GM08714 (cell line): ENCODE measurements around the gene SECISBP2.

ENCODE experiments used
- H3K4me3 ChIP-seq: fragments of 200-500 bp; sonication (Bioruptor generic); 2 replicates; pipeline ENCODE4 v1.5.1; 2014; ENCODE audit warnings: mild to moderate bottlenecking, low read length, inconsistent platforms
- ZNF274 ChIP-seq: IDR thresholded peaks from 2 replicates; pipeline ENCODE4 v1.6.1; 2012; ENCODE audit warnings: mild to moderate bottlenecking, low read depth, low read length

SECISBP2 gene

DNA sequence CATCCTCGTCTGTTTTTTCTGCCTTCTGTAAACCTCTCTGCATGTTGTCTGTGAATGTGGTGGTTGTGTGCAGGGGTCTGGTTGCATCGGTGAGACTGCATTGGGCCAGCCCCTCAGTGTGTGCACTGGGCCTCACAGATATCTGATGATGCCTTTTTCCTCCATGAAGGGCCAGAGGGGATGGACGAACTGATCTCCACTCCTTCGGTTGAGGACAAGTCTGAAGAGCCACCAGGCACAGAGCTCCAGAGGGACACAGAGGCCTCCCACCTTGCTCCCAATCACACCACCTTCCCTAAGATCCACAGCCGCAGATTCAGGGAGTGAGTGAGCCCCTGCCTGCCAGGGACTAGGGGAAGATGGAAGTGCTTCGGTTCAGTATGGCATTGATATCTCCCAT is 31.3 kb downstream of the SECISBP2 start:
- no peak overlapping the region for H3K4me3 ChIP-seq
- no peak for TF ChIP-seq ZNF274

DNA sequence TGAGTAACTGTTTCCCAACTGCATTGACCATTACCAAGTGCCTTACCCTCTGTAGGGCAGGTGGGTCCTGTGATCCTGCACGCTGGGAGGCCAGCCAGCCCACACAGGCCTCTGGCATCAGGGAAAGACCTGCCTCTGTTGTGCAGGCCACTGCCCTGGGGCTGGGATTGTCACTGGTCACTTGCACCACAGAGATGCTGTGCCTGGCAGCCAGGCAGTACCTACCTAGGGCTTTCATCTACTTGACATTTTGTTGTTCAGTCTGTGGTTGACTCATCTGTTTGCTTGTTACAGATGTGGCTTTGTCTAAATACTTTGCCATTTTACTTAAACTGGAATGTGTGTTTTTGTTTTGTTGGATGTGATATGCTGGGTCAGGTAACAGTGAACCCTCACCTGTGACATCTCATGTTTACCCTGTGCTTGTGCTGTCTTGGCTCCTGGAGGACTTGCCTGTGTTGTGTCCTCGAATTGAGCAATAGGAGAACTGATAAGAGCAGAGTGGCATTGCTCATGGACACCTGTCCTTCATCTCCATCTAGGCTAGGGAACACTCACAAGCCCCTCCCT is 32.8 kb downstream of the SECISBP2 start:
- H3K4me3 ChIP-seq = no peak overlapping the region
- TF ChIP-seq ZNF274 = no peak

DNA sequence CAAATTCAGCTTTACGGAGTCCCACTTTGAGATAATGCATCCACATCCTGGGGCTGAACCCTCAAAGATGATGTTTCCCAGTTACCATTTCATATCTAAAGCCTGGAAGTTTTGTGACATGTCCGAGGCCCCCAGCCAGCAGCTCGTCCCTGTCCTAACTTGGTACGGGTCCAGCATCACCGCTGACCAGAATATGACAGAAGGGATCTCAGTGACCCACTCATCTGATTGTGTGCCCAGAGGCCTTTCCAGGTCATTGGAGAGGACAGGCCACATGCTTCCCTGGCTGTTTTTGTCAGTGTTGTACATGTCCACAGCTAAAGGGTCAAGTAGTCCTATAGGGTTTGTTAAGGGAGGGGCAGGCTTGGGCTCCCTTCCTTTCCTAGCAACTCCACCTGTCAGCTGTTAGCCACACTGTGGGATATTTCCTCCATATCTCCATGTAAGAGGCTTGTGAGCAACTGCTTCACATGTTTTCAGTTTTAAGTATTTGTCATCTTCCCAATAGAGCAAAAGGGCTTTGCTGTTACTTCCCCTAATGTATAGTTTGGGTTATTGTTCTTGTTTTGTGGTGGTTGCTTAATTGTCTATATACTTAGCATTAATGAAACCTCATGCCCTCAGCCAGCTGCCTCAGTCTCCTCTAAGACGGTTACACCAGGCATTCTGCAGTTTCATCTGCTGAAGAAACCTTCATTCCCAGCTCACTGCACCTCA is 33.4 kb downstream of the SECISBP2 start:
- H3K4me3 ChIP-seq = no peak overlapping the region
- TF ChIP-seq ZNF274 = no peak

DNA sequence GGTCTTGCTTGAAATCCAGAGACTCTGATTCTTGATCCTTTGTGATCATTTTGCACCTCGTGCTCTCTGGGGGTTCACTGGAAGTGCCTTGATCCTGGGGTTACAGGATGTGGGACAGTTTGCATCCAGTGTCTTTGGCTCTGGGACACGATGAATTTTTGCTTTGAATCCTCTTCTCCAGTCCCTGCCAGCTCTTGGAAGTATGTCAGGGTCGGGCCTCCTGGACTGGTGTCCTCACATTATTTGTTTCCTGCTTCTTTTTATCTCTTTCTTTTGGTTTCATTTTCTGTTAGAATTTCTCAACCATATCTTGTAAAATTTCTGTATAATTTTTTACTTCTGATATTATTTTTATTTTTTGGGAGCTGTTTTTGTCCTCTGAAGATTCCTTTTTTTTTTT is 34.2 kb downstream of the SECISBP2 start:
- no peak overlapping the region for H3K4me3 ChIP-seq
- no peak for TF ChIP-seq ZNF274

DNA sequence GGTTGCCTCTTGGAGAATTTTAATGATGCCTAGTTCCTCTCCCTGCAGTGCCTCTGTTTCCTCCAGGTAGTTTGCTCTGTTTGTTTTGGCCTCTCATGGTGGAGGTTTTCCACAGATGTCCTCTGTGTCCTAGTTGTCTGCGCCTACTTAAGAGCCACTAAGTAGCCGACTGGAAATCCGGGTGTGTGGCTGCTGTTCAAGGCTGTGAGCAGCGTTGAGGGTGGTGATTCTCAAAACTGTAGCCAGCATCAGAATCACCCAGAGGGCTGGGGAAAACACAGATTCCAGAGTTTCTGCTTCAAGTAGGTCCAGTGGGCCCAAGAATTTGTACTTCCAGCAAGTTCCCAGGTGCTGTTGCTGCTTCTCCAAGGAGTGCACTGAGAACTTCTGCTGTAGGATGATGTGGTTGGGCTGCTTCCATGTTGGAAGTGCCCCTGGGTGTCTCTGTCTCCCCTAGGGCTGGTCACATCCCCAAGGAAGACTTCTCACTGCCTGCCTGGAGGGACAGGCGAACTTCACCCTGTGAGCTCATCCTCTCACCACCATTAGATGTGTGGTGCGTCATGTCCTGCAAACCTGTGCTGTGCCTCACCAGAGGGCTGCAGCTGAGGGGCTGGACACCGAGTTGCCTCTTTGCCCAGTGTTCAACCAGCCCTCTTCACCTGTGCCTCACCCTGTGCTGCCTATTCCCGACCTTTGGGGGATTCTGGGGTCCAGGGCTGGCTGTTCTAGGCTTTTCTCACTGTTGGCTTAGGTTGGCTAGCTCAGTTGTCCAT is 34.8 kb downstream of the SECISBP2 start:
- no peak for TF ChIP-seq ZNF274
- H3K4me3 ChIP-seq = no peak overlapping the region

DNA sequence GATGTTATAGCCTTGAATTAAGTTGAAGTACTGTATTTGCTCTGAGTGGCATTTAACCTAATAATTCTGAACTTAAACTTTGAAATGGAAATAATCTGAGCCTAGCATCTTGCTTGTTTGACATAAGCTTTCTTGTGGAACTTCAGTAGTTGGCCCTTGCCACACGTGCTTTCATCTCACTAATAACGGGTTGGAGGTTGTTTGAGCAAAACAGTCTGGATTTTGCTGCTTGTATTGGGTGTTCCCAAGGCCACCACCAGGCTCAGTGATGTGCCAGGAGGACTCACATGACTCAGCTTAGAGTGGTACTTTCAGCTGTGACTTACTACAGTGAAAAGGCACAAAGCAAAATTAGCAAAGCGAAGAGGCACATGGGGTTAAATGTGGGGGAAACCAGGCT is 35.7 kb downstream of the SECISBP2 start:
- no peak overlapping the region for H3K4me3 ChIP-seq
- TF ChIP-seq ZNF274 = no peak

DNA sequence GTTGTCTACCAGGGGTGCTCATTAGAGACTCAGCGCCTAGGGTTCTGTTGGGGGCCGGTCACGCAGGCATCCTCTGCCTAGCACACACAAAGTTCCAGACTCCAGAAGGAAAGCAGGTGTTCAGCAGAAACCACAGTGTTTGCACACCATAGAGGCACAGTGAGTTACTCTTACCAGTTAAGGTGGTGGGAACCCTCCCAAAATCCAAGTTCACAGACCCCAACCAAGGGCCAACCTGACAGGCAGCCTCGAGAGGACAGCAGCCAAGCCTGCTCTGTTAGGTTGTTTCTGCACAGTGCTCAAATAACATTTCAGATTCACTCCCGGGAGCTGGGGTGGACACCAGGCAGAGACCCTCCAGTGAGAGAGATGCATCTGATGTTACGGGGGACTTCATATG is 36.2 kb downstream of the SECISBP2 start:
- no peak for TF ChIP-seq ZNF274
- H3K4me3 ChIP-seq = no peak overlapping the region

DNA sequence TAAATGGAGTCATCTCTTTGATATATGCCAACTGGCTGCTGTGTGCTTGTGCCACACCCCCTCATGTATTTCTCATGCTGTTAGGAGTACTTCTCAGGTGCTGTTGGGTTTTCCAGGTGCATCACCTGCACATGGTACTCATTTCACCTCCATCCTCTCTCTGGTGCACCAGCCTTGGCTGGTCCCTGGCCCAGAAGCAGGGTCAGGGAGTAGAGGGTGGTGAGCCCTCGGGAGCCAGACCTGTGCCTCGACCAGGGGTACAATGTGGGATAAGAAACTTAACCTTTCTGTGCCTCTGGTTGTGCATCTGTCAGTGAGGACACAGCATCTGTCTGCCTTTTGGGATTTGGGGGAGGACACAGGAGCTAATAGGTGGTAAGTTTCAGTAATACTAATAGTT is 38.5 kb downstream of the SECISBP2 start:
- H3K4me3 ChIP-seq = no peak overlapping the region
- TF ChIP-seq ZNF274 = no peak

DNA sequence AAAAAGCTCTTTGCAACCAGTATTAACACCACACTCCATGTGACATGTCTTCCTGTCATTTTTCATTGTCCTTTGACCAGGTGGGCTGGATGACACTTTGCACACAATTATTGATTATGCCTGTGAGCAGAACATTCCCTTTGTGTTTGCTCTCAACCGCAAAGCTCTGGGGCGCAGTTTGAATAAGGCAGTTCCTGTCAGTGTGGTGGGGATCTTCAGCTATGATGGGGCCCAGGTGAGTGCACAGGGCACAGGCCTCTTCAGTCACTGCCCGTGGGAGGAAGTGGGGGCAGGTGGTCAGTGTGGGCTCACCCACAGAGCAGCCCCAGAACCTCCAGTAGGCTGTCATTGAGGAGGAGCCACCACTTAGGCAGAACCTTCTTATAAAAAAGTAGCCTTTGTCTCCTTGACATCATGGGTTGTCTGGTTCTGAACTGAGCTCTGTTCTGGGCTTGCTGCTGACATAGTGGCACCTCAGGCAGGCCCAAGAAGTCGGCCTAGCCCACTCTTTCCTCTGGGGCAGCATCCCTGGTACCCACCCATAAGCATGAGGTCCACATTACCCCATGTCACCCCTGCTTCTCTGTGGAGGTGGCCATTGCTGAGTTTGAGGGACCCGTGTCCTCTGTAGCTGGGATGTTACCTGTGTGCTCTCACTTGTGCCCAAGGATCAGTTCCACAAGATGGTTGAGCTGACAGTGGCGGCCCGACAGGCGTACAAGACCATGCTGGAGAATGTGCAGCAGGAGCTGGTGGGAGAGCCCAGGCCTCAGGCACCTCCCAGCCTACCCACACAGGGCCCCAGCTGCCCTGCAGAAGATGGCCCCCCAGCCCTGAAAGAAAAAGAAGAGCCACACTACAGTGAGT is 39.3 kb downstream of the SECISBP2 start:
- H3K4me3 ChIP-seq = no peak overlapping the region
- no peak for TF ChIP-seq ZNF274

DNA sequence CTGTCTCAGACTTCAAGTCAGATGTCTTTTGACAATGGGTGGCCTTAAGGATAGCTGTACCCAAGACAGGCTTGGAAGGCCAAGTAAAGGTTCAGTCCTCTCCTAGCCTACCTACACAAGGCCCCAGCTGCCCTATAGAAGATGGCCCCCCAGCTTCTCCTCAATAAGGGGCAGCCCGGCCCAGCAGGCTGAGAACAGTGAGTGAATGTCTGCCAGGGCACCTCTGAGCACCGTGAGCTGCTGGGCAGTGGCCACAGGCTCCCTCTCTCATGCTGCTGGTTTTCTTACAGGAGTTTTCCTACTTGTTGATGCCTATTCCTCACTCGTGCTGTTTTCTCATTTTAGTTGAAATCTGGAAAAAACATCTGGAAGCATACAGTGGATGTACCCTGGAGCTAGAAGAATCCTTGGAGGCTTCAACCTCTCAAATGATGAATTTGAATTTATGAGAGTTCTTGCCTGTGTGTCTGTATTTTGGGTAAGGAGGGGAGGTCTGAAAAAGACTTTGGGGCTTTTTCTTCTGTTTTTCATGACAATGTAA is 40.1 kb downstream of the SECISBP2 start:
- no peak for TF ChIP-seq ZNF274
- no peak overlapping the region for H3K4me3 ChIP-seq

DNA sequence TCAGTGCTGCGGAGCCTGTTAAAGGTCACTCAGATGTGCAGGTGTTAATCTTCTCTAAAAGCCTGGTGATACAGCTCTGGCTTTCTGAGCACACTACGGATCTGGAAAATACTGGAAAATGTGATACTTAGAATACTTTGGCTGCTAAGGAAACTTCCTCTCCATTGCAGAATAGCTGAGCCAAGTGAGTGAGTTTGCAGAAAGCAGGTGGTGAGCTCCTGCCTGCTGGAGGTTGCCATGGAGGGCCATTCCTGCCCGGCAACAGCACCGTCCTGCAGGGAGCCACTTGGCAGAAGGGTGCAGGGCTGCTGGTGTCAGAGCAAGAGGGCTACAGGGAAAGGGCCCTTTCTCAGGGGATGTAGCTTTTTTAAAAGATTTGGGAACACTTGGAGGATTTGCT is 40.7 kb downstream of the SECISBP2 start:
- H3K4me3 ChIP-seq = no peak overlapping the region
- no peak for TF ChIP-seq ZNF274

DNA sequence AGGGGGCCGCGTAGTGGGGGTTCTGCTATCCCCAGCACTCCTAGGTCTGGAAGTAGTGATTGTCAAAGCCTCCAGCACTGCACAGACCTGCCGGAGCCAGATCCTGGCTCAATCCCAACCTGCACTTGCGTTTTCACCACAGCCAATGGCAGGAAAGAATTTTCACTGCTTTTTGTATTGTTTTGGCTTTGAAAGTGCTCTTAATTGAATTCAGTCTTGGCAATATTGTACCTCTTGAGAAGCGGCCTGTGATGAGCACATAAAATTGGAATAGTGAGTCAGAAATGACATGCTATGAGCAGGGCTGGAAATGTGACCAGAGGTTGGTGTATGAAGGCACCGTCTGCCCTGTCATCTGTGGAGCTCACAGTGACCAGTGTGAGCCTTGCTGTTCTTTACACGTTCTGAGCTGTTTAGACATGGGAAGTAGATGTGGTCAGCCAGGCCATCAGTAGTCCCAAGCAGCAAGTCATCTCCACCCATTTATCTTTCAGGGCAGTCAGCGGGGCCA is 41.5 kb downstream of the SECISBP2 start:
- TF ChIP-seq ZNF274 = no peak
- H3K4me3 ChIP-seq = no peak overlapping the region

DNA sequence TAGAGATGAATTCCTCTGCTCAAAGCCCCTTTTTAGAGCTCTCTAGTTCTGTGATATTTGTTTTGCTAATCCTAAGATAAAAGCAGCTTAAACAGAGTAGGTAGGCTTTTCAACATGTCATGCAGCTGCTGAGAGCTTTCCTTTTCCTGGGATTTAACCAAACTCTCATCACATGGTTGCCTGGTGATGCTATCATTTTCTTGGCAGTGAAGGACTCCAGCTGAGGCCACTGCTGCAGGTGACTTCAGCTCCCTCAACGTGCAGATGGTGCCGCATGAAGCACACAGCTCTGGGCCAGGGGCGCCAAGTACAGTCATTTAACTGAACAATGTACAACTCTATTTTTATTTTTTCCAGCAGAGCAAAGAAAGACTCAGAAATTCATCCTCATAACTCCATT is 42.2 kb downstream of the SECISBP2 start:
- TF ChIP-seq ZNF274 = no peak
- H3K4me3 ChIP-seq = no peak overlapping the region

DNA sequence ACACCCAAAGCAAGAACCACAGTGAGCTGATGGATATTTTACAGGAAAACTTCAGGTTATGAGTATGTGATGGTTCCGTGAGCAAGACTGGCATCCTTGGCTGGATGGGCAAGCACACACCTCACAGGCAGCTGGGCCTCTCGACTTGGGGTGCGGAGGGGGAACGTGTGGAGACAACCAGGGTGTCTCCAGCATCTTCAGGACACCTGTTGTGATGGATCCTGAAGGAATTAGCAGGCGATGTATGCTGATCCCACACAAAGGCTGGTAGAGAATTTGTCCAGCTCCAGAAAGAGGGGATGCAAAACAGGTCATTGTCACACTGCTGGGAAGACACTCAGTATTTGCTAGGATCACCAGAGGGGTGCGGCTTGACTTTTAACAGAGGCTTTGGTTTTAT is 42.7 kb downstream of the SECISBP2 start:
- TF ChIP-seq ZNF274 = no peak
- no peak overlapping the region for H3K4me3 ChIP-seq
